ENCODE results near the gene KREMEN1. TPM values are rescaled to one million over a fixed set of nuclear protein-coding genes. Genes with fewer than 3 reads are reported as not detected.
"Not testable (repeated sequence)": the region's sequence is repeated elsewhere in the genome, so short reads cannot be mapped to it uniquely, and the experiment has no call there.

The KREMEN1 gene
- total and polyA plus RNA-seq, 2 experiments from 2014 or later, result 1.8 to 3.8 TPM

GRCh38 chr22:29117799-29118477 is 45.1 kb downstream of the KREMEN1 start (continued):
- TF ChIP-seq, protein P1, sequence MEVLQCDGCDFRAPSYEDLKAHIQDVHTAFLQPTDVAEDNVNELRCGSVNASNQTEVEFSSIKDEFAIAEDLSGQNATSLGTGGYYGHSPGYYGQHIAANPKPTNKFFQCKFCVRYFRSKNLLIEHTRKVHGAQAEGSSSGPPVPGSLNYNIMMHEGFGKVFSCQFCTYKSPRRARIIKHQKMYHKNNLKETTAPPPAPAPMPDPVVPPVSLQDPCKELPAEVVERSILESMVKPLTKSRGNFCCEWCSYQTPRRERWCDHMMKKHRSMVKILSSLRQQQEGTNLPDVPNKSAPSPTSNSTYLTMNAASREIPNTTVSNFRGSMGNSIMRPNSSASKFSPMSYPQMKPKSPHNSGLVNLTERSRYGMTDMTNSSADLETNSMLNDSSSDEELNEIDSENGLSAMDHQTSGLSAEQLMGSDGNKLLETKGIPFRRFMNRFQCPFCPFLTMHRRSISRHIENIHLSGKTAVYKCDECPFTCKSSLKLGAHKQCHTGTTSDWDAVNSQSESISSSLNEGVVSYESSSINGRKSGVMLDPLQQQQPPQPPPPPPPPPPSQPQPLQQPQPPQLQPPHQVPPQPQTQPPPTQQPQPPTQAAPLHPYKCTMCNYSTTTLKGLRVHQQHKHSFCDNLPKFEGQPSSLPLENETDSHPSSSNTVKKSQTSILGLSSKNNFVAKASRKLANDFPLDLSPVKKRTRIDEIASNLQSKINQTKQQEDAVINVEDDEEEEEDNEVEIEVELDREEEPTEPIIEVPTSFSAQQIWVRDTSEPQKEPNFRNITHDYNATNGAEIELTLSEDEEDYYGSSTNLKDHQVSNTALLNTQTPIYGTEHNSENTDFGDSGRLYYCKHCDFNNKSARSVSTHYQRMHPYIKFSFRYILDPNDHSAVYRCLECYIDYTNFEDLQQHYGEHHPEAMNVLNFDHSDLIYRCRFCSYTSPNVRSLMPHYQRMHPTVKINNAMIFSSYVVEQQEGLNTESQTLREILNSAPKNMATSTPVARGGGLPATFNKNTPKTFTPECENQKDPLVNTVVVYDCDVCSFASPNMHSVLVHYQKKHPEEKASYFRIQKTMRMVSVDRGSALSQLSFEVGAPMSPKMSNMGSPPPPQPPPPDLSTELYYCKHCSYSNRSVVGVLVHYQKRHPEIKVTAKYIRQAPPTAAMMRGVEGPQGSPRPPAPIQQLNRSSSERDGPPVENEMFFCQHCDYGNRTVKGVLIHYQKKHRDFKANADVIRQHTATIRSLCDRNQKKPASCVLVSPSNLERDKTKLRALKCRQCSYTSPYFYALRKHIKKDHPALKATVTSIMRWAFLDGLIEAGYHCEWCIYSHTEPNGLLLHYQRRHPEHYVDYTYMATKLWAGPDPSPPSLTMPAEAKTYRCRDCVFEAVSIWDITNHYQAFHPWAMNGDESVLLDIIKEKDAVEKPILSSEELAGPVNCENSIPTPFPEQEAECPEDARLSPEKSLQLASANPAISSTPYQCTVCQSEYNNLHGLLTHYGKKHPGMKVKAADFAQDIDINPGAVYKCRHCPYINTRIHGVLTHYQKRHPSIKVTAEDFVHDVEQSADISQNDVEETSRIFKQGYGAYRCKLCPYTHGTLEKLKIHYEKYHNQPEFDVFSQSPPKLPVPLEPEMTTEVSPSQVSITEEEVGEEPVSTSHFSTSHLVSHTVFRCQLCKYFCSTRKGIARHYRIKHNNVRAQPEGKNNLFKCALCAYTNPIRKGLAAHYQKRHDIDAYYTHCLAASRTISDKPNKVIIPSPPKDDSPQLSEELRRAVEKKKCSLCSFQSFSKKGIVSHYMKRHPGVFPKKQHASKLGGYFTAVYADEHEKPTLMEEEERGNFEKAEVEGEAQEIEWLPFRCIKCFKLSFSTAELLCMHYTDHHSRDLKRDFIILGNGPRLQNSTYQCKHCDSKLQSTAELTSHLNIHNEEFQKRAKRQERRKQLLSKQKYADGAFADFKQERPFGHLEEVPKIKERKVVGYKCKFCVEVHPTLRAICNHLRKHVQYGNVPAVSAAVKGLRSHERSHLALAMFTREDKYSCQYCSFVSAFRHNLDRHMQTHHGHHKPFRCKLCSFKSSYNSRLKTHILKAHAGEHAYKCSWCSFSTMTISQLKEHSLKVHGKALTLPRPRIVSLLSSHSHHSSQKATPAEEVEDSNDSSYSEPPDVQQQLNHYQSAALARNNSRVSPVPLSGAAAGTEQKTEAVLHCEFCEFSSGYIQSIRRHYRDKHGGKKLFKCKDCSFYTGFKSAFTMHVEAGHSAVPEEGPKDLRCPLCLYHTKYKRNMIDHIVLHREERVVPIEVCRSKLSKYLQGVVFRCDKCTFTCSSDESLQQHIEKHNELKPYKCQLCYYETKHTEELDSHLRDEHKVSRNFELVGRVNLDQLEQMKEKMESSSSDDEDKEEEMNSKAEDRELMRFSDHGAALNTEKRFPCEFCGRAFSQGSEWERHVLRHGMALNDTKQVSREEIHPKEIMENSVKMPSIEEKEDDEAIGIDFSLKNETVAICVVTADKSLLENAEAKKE (CRISPR knock-in tag; IDR thresholded peaks at IDR 0.05), result no peak
- TF ChIP-seq JUNB (IDR thresholded peaks at IDR 0.05; ENCODE audit: unreplicated experiment), result no peak
- TF ChIP-seq CREB1 (CRISPR knock-in tag; IDR thresholded peaks at IDR 0.05; ENCODE audit: low read depth), result no peak

- H3K4me3 Mint-ChIP-seq; H3K27ac Mint-ChIP-seq; H3K27me3 Mint-ChIP-seq (ENCODE audit: insufficient read depth, low read depth, poor library complexity); DNase-seq (ENCODE audit: low spot score); ATAC-seq; H3K79me2 ChIP-seq (replicated peaks; ENCODE audit: insufficient read depth); H3K27me3 ChIP-seq (ENCODE audit: insufficient read depth); H3K36me3 ChIP-seq (ENCODE audit: insufficient read depth); H3K4me2 ChIP-seq; H3K36me3 Mint-ChIP-seq (ENCODE audit: low read depth); H3K27ac ChIP-seq (ENCODE audit: low read depth); H2AFZ ChIP-seq; H3F3A ChIP-seq (replicated peaks; ENCODE audit: low read depth); H3K4me1 Mint-ChIP-seq; H3K4me1 ChIP-seq (ENCODE audit: insufficient read depth); H3K9me2 ChIP-seq (ENCODE audit: insufficient read depth); H4K20me1 ChIP-seq (replicated peaks; ENCODE audit: insufficient read depth); H3K4me3 ChIP-seq: not testable (repeated sequence)
- H3K9me3 Mint-ChIP-seq, result peaks cover 15% of the 10 kb centered on the region
These were observed 47.5 kb downstream of the KREMEN1 start for GRCh38 chr22:29120098-29120912.
